HG03196 (cell line): ENCODE data around the gene CTSL.

Experiments used
- ATAC-seq: cut with Tn5 transposase; IDR thresholded peaks from one replicate; pipeline ENCODE4 v1.9.1; 2021; ENCODE audit not compliant: unreplicated experiment

CTSL gene

GRCh38 chr9:87699835-87700234 is 26.1 kb upstream of the CTSL start:
- no peak for ATAC-seq

- ATAC-seq = no peak
Measured at GRCh38 chr9:87701491-87701890, 24.4 kb upstream of the CTSL start.

GRCh38 chr9:87701931-87702421 is 23.9 kb upstream of the CTSL start:
- ATAC-seq = no peak

GRCh38 chr9:87702921-87703320 is 23.0 kb upstream of the CTSL start:
- no peak for ATAC-seq

DNA sequence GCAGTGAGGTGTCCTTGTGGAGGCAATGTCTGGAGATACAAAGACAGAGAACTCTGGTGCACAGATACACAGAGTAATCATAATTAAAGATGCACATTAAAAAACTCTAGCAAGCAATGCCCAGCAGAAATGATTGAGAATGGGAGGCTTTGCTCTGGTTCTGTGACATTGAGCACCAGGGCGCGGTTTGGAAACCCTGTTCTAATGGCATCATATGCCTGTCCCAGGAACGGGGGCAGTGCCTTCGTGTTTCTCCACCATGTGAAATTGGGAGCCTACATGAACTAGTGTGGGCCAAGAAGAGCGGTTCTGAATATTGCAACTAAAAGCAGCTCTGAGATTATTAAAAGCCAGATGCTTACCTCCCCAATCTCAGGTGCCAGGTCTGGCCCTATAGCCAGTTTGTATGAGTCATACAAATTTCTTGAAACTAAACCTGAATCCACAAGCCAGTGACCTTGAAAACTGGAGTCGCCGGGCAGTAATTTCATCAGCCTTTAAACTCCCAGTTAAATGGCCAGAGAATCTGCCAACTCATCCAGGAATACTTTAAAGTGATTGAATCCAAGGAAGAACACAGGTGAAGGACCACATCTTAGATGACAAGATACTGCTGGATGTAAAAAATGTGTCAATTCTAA is 22.2 kb upstream of the CTSL start:
- ATAC-seq = no peak

DNA sequence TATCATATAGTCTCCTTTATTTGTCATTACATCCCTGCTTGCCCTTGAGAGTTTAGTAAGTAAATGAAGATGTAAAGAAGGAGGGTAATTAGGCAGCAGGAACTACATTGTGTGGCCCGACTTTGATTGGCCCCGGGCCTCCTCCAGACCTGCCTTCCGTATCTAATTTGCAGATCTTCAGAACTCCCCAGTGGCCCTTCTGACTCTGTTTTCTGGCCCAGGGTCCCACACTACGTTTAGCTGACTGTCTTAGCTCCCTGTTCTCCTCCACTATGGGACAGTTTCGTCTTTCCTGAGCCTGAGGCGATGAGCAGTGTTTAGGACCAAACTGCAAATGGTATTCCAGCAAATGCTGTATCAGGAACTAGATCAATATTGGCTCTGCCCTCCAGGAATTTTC is 21.6 kb upstream of the CTSL start:
- ATAC-seq = no peak

DNA sequence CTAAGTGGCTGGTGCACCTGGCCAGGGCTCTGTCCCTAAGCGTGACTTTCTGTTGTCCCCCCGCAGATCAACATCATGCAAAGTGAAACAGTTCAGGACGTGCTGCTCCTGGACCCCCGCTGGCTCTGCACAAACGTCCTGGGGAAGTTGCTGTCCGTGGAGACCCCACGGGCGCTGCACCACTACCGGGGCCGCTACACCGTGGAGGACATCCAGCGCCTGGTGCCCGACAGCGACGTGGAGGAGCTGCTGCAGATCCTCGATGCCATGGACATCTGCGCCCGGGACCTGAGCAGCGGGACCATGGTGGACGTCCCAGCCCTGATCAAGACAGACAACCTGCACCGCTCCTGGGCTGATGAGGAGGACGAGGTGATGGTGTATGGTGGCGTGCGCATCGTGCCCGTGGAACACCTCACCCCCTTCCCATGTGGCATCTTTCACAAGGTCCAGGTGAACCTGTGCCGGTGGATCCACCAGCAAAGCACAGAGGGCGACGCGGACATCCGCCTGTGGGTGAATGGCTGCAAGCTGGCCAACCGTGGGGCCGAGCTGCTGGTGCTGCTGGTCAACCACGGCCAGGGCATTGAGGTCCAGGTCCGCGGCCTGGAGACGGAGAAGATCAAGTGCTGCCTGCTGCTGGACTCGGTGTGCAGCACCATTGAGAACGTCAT is 19.7 kb upstream of the CTSL start:
- no peak for ATAC-seq

DNA sequence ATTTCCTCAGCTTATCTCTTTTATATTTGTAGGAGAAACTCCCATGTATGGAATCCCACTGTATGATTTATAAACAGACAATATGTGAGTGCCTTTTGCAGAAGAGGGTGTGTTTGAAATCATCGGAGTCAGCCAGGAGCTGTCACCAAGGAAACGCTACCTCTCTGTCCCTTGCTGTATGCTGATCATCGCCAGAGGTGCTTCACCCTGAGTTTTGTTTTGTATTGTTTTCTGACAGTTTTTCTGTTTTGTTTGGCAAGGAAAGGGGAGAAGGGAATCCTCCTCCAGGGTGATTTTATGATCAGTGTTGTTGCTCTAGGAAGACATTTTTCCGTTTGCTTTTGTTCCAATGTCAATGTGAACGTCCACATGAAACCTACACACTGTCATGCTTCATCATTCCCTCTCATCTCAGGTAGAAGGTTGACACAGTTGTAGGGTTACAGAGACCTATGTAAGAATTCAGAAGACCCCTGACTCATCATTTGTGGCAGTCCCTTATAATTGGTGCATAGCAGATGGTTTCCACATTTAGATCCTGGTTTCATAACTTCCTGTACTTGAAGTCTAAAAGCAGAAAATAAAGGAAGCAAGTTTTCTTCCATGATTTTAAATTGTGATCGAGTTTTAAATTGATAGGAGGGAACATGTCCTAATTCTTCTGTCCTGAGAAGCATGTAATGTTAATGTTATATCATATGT is 18.0 kb upstream of the CTSL start:
- no peak for ATAC-seq

DNA sequence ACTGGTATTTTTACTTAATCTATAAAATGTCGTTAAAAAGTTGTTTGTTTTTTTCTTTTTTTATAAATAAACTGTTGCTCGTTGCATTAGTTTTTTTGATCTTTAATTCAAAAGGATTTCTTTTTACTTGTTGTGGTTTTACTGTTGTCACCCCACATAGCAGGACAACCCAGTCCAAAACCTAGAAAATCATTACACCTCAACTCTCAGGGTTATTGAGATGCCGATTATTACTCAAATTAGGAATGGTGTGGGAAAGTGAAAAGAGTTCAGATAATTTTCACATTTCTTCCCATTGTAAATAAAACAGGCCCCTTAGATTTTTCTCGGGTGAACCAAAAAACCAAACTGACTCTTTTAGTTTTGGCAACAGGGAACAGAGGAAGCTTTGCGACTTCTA is 17.4 kb upstream of the CTSL start:
- ATAC-seq = no peak

DNA sequence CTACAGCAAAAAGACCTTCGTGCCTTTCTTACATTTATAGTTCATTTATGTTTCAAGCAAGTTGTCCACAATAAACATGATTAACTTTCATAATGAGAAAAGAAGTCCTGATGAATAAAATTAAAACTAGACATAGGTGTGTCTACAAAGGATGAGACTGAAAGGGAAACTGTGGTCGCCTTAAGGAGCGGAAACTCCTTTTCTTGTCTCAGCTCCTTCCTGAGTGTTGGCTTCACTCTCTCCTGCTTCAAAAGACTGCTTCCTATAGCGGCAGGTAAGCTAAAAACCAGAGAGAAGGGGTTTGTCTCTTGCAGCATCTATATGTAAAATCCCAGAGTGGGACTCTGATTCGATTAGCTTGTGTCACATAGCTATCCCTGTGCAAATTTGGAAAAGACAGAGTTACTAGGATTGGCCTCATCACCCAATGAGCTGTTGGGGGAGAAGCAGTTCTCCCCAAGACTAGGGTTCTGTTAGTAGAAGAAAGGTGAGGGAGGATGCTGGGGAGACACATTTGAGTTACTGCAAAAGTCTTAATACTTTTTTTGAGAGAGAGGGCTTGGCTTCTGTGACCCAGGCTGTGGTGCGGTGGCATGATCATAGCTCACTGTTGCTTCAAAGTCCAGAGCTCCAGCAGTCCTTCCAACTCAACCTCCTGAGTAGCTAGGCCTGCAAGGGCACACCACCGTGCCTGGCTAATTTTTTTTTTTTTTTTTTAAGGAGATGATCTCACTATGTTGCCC is 16.8 kb upstream of the CTSL start:
- no peak for ATAC-seq

DNA sequence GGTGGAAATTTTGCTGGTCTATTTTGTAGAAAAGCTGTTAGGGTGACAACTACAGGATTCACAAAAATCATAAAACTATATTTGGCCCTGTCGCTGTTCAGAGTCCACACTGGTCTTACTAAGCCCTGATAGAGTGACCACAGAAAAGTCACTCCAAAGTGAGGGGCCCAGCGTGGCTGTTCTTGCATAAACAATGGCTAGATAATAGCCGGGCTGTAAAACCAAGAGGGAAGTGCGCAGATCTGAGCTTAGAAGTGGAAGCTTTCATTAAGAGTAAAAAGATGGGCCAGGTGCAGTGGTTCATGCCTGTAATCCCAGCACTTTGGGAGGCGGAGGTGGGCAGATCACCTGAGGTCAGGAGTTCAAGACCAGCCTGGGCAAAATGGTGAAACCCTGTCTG is 15.5 kb upstream of the CTSL start:
- no peak for ATAC-seq

GRCh38 chr9:87711857-87712800 is 13.8 kb upstream of the CTSL start:
- no peak for ATAC-seq

DNA sequence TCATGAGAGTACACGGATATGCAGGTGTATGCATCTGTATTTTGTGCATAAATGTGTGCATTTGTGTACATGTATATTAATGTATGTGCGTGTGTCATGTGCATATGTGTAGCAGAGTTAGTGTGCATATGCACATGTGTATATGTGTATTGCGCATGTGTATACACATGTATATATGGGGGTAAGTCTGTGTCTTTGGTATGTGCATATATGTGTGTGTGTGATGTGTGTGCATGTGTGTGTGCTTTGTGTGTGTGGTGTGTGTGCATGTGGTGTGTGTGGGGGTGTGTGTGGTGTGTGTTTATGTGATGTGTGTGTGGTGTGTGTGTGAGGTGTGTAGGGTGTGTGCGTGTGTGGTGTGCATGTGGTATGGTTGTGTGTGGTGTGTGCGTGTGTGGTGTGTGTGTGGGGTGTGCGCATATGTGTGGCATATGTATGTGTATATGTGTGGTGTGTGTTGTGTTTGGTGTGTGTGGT is 13.1 kb upstream of the CTSL start:
- ATAC-seq = no peak

GRCh38 chr9:87713278-87713987 is 12.5 kb upstream of the CTSL start:
- no peak for ATAC-seq

DNA sequence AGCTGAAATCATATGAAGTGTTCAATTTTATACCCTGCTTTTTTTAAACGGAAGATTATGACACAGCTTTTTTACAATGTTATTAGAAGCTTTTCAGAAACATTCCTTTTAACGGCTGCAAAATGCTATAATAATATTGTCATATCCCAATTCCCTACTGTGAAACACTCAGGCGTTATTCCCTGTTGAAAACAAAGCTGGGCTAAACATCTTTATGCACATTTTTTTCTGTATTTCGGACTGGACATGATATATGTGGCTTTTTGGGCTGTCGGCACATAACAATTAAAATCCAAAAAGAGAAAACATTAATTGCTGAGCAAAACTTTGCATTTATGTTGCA is 12.0 kb upstream of the CTSL start:
- no peak for ATAC-seq

GRCh38 chr9:87714819-87715218 is 11.1 kb upstream of the CTSL start:
- no peak for ATAC-seq

- ATAC-seq = no peak
Measured at GRCh38 chr9:87716141-87716540, 9.8 kb upstream of the CTSL start.

GRCh38 chr9:87717456-87717855 is 8.5 kb upstream of the CTSL start:
- no peak for ATAC-seq

- ATAC-seq = no peak
Measured at GRCh38 chr9:87718231-87718630, 7.7 kb upstream of the CTSL start.
